ENCODE measurements around the gene CACNA2D1.
A peak's percentile ranks its signal among the peaks of the same experiment; 100 is the strongest.

Gene CACNA2D1

DNA sequence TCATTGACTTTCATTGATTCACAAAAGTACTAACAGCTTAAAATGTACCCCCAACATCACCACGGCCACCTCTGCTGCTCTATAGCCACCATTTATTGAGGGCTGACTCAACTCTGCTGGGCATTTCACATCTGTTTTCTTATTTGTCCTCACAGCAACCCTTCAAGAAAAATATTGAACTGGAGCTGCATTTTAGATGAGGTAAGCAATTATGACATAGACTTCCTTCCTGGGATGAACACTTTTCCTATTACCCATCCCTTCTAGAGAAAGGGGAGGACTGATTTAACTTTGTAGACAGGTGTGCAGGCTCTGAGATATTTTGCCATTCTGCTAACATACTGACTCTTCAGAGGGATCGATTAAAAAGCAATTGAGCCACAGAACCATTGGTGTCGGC is 217.4 kb downstream of the CACNA2D1 start:
- DNase-seq (ENCODE audit: low spot score) = no peak

DNA sequence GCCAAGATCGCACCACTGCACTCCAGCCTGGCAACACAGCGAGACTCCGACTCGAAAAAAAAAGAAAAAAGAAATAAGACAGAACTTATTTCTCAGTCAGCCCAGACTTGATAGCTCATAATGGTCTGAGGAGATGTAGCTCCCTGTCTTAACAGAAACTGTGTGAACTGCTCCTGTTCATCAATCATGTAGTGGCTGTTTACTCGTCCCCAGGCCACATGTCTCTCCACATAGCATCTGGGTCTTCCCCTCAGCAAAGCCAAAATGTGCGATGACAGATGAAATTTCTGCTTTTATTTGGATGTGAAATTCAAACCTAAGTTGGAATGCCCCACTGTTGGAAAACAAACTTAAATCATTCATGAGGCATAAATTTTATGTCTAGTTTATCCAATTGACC is 219.0 kb downstream of the CACNA2D1 start:
- DNase-seq (ENCODE audit: low spot score) = no peak

GRCh38 chr7:82223580-82223979 is 220.0 kb downstream of the CACNA2D1 start:
- DNase-seq (ENCODE audit: low spot score) = no peak

DNA sequence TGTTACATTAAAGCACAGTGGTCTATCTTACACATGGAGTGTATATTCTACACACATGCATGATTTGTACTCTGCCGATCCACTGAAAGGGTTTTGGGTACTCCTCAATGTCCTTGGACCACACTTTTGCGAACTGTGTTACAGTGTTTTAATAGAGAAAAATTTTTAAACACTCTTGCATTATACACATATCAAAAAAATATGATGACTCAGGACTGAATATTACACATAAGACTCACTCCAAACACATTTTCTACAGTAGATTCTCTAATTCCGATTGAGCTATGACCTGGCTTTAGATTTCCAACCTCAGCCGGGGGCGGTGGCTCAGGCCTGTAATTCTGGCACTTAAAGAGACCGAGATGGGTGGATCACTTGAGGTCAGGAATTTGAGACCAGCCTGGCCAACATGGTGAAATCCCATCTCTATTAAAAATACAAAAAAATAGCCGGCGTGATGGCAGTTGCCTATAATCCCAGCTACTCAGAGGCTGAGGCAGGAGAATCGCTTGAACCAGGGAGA is 222.4 kb downstream of the CACNA2D1 start:
- no peak for DNase-seq (ENCODE audit: low spot score)

DNA sequence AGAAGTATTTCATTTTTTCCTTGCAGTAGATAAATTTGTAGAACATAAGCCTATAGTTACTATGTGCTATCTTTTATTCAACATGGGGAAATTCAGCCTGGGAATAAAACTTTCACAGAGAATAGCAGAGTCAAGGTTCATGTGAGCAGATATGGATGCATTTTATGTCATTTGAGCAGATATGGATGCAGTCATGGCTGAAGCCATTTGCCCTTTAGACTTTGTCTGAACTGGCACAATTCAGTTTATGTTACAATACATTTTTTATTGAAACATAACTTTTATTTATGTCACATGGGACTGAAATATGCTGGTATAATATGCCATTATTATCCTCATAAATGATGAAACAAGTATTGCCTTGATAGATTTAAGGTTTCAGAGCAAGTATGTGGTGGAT is 231.1 kb downstream of the CACNA2D1 start:
- no peak for DNase-seq (ENCODE audit: low spot score)

DNA sequence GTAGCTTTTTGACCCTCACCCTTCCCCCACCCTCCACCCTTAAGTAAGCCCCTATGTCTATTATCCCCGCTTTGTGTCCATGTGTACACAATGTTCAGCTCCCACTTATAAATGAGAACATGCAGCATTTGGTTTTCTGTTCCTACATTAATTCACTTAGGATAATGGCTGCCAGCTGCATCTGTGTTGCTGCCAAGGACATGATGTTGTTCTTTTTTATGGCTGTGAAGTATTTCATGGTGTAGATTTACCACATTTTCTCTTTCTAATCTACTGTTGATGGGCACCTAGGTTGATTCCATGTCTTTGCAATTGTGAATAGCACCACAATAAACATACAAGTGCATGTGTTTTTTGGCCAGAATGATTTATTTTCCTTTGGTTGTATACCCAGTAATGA is 232.2 kb downstream of the CACNA2D1 start:
- DNase-seq (ENCODE audit: low spot score) = no peak

GRCh38 chr7:82210416-82211184 is 233.0 kb downstream of the CACNA2D1 start:
- no peak for DNase-seq (ENCODE audit: low spot score)

- DNase-seq (ENCODE audit: low spot score) = no peak
Measured at GRCh38 chr7:82209179-82209747, 234.3 kb downstream of the CACNA2D1 start.

GRCh38 chr7:82204694-82205093 is 238.9 kb downstream of the CACNA2D1 start:
- DNase-seq (ENCODE audit: low spot score) = peak; percentile 24

DNA sequence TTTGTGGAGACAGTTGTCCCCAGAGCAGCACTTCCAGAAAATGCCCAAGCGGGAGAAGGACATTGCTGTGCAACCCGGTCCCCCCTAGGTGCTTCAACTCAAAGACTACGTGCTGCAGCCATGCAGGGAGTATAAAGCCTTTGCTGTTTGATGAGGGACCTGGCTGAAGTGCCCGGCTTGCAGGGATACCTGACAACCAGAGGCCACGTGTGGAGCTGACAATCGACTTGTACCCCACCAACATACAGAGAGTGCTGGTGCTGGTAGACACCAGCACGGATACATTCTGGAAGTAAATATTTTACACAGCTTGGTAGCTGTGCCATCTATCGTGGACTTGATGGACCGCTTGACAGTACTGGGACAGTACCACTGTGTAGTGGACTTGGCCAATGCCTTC is 240.6 kb downstream of the CACNA2D1 start:
- DNase-seq (ENCODE audit: low spot score) = no peak

DNA sequence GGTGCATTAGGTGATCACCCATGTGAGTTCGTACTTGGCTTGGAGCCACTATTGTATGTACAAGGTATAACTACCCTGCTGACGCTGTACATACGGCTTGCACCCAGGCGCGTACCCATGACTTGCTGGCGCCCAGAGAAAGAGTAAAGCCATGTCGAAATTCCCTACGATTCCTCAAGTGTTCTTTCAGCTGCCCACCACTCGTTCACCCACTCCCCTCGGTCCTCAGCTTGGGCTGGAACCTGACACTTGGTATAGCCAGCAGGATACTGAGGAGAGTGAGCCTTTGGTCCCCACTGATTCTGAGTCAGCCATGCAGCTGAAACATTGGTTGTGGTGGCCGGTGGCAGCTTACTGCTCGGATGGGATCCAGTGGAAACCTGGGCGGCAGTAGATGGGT is 241.5 kb downstream of the CACNA2D1 start:
- no peak for DNase-seq (ENCODE audit: low spot score)

- no peak for DNase-seq (ENCODE audit: low spot score)
Measured at GRCh38 chr7:82200601-82201000, 243.0 kb downstream of the CACNA2D1 start.

GRCh38 chr7:82194016-82194643 is 249.4 kb downstream of the CACNA2D1 start:
- peak; percentile 56 for DNase-seq (ENCODE audit: low spot score)

- DNase-seq (ENCODE audit: low spot score) = no peak
Measured at GRCh38 chr7:82188636-82189035, 254.9 kb downstream of the CACNA2D1 start.

- DNase-seq (ENCODE audit: low spot score) = no peak
Measured at GRCh38 chr7:82185443-82185842, 258.1 kb downstream of the CACNA2D1 start.

- DNase-seq (ENCODE audit: low spot score) = peak; percentile 27
Measured at GRCh38 chr7:82183634-82184033, 259.9 kb downstream of the CACNA2D1 start.

DNA sequence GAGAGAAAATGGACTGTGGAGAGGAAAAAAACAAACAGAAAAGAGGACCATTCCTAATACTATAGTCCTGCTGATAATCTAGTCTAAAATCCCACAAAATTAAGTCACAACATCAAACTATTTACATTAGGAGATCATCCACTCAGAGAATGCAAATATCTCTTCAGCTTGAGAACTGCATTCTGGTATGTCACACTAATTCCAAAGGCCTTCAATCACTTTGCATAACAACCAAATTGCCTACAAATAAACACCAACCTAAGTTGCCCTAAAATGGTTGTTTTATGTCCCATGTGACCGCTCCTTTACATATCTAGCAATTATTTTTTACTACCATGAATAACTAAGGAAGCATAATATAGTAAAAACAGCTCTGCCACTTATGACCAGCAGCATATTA is 264.3 kb downstream of the CACNA2D1 start:
- no peak for DNase-seq (ENCODE audit: low spot score)

GRCh38 chr7:82175319-82175718 is 268.3 kb downstream of the CACNA2D1 start:
- DNase-seq (ENCODE audit: low spot score) = no peak

DNA sequence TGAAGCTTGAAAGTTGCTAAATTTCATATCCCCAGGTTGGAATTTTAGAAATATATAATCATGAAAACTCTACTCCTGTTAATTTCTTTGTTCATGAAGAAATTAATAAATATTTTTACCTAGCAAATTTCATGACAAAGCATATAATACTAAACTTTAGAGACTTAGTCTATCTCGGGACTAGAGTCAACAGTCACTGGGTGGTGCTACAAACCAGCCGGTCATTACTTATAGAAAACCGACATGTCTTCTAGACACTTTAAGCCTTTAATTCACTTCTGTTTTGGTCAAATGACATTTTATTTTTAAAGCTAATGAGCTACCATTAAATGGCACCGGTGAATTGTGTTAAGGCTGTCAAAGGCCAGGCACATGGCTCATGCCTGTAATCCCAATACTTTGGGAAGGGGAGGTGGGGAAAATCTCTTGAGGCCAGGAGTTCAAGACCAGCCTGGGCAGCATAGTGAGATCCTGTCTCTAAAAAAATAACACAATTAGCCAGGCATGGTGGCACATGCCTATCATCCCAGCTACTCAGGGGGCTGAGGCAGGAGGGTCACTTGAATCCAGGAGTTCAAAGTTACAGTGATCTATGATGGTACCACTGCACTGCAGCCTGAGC is 270.1 kb downstream of the CACNA2D1 start:
- DNase-seq (ENCODE audit: low spot score) = no peak

DNA sequence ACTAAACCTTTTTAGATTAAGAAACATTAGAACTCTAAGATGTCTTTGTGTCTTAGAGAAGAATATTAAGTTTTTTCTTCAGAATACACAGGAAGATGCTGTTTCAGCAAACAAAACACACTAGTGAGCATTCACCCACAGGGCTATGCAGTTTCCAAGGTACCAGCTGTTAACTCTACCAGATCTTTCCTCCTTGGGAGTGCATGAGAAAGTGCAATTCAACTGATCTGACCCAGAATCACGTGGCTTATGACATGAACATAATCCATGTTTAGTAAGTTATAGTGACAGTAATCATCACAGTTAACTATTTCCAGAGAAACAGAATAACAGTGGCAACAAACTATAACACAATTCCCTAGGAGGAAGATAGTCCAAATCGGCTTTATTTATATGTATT is 270.7 kb downstream of the CACNA2D1 start:
- no peak for DNase-seq (ENCODE audit: low spot score)

GRCh38 chr7:82172017-82172416 is 271.6 kb downstream of the CACNA2D1 start:
- DNase-seq (ENCODE audit: low spot score) = no peak

DNA sequence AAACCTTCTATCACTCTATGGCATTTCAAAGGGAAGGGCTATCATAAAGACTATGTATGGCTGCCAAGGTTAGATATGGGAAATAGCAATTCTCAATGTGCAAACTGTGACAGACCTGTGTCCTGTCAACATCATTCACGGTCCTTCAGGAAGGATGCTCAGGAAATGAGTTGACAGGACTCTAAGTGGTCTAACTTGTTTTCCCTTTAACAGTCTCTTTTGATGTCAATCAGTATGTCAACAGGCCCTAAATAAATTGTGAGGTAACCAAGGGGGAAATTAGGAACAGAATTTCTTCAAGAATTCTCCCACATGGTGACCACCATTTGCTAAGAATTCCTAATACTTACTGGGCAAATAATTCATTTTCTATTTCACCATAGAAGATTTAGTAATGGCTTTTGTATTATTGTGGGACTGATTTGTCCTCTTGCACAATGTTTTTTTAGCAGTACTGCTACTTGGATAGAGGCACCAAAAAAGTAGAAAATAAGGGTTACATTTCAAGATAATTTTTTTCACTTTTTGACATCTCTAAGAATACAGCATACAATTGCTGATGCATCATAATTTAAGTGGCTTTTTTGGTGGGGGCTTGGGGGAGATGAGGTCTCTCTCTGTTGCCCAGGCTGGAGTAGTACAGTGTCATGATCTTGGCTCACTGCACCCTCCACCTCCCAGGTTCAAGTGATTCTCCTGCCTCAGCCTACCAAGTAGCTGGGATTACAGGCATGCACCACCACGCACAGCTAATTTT is 275.8 kb downstream of the CACNA2D1 start:
- no peak for DNase-seq (ENCODE audit: low spot score)
